ENCODE measurements around the gene HEBP1.
"Not testable (repeated sequence)": the region's sequence is repeated elsewhere in the genome, so short reads cannot be mapped to it uniquely, and the experiment has no call there.

Gene HEBP1

GRCh38 chr12:12999959-13000615 lies at the start of gene HEBP1:
TSS of gene HEBP1 (minus strand) at chr12:13000265. CDS start at chr12:13000114, 151 bp downstream.
- DNase-seq: peak; percentile 90

- DNase-seq: peak; percentile 35
These were observed 49.8 kb upstream of the HEBP1 start for GRCh38 chr12:13049816-13050215.

- no peak for DNase-seq
These were observed 46.9 kb upstream of the HEBP1 start for GRCh38 chr12:13046964-13047363.

GRCh38 chr12:13045816-13046215 lies 45.8 kb upstream of the HEBP1 start:
- DNase-seq: no peak

- peak; percentile 6 for DNase-seq
These were observed 44.8 kb upstream of the HEBP1 start for GRCh38 chr12:13044906-13045299.

GRCh38 chr12:13044002-13044905 lies 44.2 kb upstream of the HEBP1 start, which contains the start of gene FAM234B:
TSS of gene FAM234B (plus strand) at chr12:13044381. CDS start at chr12:13044404, 23 bp downstream.
- DNase-seq: peak; percentile 69

- DNase-seq: no peak
These were observed 42.7 kb upstream of the HEBP1 start for GRCh38 chr12:13042666-13043230.

GRCh38 chr12:13041224-13041623 lies 41.2 kb upstream of the HEBP1 start:
- no peak for DNase-seq

- DNase-seq: no peak
These were observed 39.4 kb upstream of the HEBP1 start for GRCh38 chr12:13039328-13039956.

- peak; percentile 54 for DNase-seq
These were observed 38.6 kb upstream of the HEBP1 start for GRCh38 chr12:13038491-13039161.

- DNase-seq: no peak
These were observed 36.8 kb upstream of the HEBP1 start for GRCh38 chr12:13036881-13037280.

- not testable (repeated sequence) for DNase-seq
These were observed 35.3 kb upstream of the HEBP1 start for GRCh38 chr12:13035335-13035734.

- DNase-seq: no peak
These were observed 33.4 kb upstream of the HEBP1 start for GRCh38 chr12:13033476-13033875.

GRCh38 chr12:13032164-13032563 lies 32.1 kb upstream of the HEBP1 start:
- DNase-seq: no peak

GRCh38 chr12:13030541-13031291 lies 30.7 kb upstream of the HEBP1 start:
- DNase-seq: no peak

GRCh38 chr12:13028825-13029570 lies 28.9 kb upstream of the HEBP1 start:
- no peak for DNase-seq

- no peak for DNase-seq
These were observed 27.4 kb upstream of the HEBP1 start for GRCh38 chr12:13027508-13027907.

GRCh38 chr12:13027032-13027431 lies 27.0 kb upstream of the HEBP1 start:
- DNase-seq: no peak

GRCh38 chr12:13026286-13026685 lies 26.2 kb upstream of the HEBP1 start:
- DNase-seq: no peak

- no peak for DNase-seq
These were observed 24.5 kb upstream of the HEBP1 start for GRCh38 chr12:13024531-13024916.

Data from EL (cell line).